GM21528 (cell line): ENCODE data around the gene C2orf66.

ENCODE experiments used
- ATAC-seq: cut with Tn5 transposase; IDR thresholded peaks from one replicate; pipeline ENCODE4 v1.9.1; 2021; ENCODE audit warnings: mild to moderate bottlenecking, moderate library complexity; ENCODE audit not compliant: unreplicated experiment, low FRiP score

C2orf66 gene

DNA sequence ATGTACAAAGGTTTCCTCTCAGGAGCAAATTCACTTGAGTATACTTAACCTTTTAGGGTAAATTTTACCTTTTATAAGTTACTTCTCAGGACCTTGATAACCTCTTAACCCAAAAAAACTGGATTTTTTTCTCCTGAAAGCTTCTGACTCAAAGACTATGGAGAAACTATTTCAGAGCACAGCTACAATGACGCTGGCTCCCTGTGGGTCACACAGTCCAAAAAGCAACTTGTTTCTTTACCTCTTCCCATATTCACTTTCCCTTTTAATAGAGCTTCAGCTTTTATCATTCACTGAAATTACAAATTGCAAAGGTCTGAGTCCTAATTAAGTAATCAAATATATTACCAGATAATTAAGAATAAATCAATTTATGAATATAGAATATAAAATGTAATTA, 42.1 kb downstream of the C2orf66 start:
- no peak for ATAC-seq

DNA sequence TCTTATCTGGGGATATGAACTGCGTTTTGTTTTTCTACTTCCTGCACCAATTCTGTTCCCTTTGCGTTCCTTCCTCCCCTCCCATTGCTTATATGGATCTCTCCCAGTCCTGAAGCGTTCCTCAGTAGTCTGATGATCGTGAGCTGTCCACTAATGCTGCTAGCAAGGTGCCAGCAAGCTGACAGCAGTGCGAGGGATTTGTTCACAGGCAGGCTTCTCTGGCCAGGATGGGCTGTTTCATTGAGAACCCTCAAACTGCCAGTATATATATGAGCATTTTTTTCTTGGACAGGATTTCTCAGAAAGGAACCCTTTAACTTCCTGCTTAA, 49.8 kb downstream of the C2orf66 start:
- ATAC-seq: no peak

GRCh38 chr2:196758474-196759377, 50.4 kb downstream of the C2orf66 start:
- ATAC-seq: no peak
